Stimulated activated CD4-positive, alpha-beta T cell treated with anti-CD3 and anti-CD28 coated beads, Interleukin-15, amount 100 ng/mL, for 1 hour (primary cell): ENCODE results near the gene NAA15.
"Not testable (repeated sequence)": the region's sequence is repeated elsewhere in the genome, so short reads cannot be mapped to it uniquely, and the experiment has no call there.

ENCODE experiments used
- DNase-seq, 2 donors: peaks; one replicate each; pipeline ENCODE4 v3.0.0-alpha.2; 2020; ENCODE audit warnings: low read depth in 1 of 2, low spot score in 1 of 2

NAA15 gene

GRCh38 chr4:139361301-139361700 lies 60.0 kb downstream of the NAA15 start:
- DNase-seq: no peak

DNA sequence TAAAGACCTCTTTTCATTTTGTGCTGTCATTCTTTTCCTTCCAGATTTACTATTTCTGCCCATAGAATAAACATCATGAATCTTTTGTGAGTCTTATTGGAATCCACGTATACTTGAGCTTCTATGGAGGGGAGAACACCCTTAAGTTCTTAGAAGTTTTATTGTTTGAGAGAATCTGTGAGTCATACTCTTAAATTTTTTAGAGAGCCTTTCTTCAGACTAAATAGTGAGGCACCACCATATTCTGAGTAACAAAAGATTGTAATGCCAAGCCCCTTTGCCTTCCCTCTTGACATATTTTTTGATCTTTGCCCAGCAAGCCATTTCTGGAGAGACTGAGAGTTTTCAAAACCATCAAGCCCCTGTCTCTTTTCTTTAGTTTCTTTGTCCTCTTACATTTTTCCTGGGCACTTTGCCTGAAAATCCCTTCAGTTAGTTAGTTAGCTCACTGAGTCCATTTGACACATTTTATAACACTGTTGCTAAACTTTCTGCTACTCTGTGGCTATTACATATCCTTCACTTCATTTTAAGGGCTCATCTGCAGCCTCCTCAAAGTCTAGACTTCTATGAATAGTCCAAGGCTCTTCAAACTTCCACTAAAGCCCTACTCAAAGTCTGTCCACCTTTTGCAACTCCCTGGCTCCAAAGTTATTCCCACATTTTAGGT lies 66.3 kb downstream of the NAA15 start:
- DNase-seq: no peak

DNA sequence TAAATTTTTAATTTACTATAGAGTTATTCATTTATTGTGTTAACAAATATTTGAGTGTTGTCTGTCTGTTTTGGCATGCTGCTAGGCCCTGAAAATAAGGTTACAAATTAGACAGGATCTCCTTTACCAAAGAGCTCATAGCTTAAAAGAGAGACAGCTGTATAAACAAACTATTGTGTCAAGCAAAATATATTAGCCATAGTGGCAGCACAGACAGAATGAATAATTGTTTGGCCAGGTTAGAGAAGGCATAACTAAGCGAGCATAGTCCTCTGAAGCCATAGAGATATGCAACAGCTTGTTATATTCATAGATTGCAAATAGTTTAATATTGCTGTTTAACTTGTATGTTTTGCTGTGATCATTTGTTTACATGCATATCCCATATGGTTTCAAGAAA lies 67.7 kb downstream of the NAA15 start:
- DNase-seq: no peak

DNA sequence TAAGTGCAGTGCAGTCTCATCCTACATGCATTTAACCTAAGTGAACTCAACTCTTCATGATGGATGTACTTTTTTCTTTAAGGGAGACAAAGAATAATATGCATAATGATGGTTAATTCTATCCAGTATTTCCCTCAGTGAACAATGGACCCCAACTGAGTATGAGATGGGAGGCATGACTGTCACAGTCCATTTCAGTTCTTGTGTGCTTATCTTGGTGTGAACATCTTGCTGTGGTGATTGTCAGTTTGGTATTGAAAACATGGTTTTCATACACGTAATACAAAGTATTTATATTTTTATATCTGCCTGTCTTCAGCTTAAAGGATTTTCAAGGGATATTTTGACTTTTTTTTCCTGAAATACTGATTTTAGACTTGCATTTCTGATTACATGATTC lies 72.9 kb downstream of the NAA15 start:
- no peak for DNase-seq

DNA sequence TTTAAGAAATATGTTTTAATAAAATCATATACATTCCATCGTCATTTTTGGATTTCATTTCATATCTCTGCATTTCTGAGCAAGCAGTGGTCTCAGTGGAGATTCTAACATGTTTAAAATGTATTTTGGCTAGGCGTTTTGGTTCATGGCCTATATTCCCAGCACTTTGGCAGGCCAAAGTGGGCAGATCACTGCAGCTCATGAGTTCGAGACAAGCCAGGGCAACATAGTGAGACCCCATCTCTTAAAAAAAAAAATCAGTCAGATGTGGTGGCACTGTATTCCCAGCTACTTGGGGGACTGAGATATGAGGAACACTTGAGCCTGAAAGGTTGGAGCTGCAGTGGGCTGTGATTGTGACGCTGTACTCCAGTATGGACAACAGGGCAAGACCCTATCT lies 85.1 kb downstream of the NAA15 start:
- no peak for DNase-seq

DNA sequence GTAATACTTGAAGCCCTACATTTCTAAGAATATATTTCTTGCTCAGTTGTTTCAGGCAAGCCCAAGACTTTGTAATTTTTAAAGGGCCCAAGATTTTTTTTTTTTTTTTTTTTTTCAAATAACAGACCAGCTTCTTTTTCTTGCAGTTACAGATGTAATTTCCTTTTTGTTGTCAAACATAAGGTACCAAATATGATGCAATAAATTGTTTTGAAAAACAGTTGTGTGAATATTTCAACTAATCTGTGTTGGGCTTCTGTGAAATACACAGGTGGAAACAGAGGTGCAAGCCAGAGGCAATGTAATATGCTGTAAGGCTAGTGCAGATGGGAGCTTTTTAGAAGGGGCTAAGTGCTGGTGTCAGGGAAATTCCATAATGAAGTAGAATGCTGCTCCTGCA lies 87.8 kb downstream of the NAA15 start:
- DNase-seq: no peak

DNA sequence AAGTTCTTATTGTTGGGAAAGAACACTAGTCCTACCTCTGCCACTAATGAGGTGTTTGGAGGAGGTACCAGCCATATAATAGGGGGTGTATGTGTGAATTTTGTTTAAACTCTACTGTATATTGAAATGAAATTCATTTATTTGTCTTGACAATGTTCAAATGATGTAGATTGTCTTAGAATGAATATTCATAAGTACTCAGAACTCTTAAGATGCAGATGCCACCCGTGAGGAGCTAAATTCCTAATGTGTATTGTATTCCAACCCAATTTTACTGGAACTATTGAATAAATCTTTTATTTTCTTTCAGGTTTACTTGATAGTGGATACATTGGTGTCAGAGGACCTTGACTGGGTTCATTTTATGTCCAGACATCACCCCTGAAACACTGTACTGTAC lies 88.7 kb downstream of the NAA15 start:
- DNase-seq: no peak

DNA sequence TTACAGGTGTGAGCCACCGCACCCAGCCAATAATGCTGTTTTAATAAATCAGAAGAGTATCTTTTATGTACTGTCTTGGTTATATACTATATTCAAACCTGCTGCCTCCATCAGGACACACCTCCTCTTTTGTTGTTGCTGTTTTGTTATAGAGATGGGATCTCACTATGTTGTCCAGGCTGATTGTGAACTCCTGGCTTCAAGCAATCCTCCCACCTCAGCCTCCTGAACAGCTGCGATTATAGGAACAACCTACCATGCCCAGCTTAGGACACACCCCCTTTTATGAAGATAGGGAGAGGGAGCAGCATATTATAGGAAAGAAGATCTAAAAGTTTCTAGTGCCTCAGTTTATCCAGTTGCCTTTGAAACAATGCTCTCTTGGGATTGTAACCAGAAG lies 90.4 kb downstream of the NAA15 start:
- no peak for DNase-seq

DNA sequence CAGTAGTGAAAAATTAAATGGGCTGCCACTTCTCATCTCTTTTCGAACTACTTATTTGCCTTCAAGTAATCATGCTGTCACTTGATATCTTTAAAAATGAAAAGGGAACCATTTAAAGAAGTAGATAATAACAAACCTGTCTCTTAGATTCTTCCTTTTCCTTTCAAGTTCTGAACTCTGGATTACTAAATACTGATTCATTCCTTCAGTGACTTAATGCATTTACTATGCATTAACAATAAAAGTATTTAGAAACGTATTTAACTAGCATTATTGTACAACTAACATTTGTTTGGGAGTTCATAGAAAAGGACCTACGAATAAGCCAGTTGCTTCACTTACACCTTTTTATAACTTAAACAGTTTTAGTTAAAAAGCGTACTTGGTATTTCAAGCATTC lies 91.5 kb downstream of the NAA15 start:
- DNase-seq: no peak

- no peak for DNase-seq
Measured at GRCh38 chr4:139401368-139401767, 100.1 kb downstream of the NAA15 start.

DNA sequence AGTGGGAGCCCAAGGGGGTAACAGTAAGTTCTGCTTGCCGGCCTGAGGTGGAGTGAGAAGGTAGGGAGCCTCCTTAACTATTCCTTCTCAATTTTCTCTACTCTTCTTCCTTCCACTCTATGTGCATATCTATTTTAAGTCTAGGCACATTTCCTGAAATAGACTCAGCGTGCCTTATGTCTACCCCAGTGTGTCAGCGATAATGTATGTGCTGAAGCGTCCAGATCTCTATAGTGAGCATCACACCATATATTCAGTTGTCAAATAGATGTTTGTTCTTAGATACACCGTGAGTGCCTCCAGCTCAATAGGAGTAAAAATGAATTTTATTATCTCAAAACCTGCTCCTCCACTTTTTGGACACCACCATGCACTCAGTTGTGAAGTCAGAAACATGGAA lies 101.1 kb downstream of the NAA15 start:
- DNase-seq: no peak

DNA sequence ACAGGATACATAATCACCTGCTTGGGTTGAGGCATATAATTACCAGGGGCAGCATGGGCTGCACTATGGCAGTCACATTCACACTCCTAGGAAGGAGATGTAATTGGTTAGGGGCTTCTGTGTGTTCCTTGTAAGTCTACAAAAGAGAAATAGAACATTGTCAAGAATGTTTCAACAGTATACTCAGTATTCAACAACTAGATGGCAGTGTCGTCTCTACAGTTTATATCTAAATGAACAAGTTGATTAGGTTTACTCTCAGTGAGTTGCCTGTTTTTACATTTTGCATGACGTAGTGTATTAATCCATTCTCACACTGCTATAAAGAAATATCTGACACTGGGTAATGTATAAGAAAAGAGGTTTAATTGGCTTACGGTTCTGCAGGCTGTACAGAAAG lies 102.2 kb downstream of the NAA15 start:
- no peak for DNase-seq

GRCh38 chr4:139410312-139410711 lies 109.0 kb downstream of the NAA15 start:
- no peak for DNase-seq

- not testable (repeated sequence) for DNase-seq
Measured at GRCh38 chr4:139414671-139415210, 113.4 kb downstream of the NAA15 start.

DNA sequence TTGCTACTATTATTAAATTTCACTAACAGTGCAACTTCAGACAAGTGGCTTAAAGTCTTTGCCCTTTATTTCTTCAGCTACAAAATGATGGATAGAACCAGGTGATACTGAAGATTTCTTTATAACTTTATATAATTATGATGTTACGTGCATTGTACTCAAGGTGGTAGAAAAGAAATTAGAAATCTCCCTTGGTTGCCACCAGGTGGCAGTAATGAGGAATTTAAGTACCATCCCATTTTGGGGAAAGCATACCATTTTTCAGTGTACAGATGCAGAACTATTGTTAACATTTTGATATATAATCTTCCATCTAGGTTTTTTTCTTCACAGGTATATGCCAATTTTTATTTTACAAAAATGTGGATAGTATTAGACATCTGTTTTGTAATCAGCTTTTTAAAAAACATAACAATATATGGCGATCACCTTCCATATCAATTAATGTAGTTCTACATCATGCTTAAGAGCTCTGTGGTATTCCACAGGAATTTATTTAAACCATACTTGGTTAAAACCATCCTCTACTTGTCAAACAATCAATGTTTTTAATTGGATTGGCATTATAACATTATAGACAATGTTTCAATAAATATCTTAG lies 114.9 kb downstream of the NAA15 start:
- DNase-seq: no peak

DNA sequence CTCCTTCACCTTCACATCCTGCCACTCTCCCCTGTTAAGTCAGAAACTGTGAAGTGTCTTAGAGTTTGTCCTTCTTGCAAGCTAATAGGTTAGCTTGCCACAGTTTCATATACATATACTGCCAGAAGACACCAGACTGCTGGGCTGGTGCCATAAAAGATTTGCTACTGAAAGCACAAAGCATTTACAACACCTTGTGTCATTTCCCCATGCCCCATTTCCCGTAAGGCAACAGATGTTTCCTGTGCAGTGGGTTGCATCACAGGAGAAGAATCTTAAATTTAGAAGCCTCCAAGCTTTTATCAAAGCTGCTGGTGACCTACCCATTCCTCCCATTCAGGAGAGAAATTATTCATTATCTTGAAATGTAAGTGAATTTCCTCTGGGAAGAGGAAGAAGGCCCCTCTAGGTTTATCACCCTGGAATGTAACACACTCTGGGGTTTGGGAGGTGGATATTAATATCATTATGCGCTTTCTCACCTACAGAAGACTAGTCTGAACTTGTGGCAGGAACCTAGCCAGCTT lies 118.1 kb downstream of the NAA15 start:
- DNase-seq: no peak

- DNase-seq: no peak
Measured at GRCh38 chr4:139420652-139421051, 119.3 kb downstream of the NAA15 start.

DNA sequence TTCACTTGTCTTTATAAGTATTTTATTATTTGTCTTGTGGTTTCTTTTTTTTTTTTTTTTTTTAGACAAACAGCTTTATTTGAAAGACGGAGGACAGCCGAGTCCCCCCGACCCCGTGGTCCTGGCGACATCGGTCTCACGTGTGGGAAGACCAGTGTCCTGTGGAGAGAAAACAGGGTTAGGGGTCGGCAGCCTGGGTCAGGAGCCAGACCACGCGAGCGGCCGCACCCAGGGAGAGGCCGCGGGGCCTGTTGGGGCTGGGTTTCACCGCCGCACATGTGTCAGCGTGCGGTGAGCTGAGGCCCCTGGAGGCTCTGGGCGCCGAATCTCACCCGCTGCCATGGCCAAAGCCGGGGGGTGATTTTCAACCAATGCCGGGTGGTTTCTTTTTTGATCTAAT lies 134.8 kb downstream of the NAA15 start:
- DNase-seq: no peak

DNA sequence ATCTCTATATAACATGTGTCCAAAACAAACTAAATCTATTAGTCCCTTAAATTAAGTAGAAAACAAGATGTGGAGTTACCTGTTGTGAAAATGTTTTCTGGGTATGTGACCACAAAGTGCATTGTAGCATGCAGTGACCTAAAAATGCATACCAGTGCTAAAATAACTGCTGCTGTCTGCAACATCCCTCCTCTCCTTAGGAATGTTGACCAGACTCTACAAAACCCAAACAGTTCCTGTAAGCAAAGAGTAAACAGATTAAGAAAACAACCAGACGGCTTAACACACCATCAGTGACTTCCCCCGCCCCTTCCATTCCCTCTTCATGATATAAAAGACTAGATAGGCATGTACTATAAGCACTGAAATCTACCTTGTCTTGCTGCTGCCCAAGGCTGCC lies 136.8 kb downstream of the NAA15 start:
- no peak for DNase-seq

DNA sequence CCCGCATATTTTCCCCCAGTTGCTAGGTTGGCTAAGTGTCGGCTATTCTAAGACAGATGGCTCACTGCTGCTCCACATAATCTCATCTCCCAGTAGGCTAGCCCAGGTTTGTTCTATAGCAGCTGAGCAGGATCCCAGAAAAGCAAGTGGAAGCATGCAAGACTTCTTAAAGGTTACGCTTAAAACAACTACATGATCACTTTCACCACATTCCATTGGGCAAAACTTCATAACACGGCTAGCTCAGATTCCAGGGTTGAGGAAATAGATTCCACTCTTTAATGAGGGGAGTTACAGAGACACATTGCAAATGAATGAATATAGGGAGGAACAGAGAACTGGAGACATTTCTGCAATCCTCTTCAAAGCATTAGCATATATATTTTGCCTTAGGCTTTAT lies 139.7 kb downstream of the NAA15 start:
- no peak for DNase-seq

GRCh38 chr4:139443661-139444060 lies 142.4 kb downstream of the NAA15 start:
- no peak for DNase-seq

GRCh38 chr4:139444881-139445280 lies 143.6 kb downstream of the NAA15 start:
- DNase-seq: not testable (repeated sequence)

DNA sequence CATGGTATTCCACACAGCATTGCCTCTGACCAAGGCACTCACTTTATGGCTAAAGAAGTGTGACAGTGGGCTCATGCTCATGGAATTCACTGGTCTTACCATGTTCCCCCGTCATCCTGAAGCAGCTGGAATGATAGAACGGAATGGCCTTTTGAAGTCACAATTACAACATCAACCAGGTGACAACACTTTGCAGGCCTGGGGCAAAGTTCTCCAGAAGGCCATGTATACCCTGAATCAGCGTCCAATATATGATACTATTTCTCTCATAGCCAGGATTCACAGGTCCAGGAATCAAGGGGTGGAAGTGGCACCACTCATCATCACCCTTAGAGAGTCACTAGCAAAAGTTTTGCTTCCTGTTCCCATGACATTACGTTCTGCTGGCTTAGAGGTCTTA lies 145.8 kb downstream of the NAA15 start:
- not testable (repeated sequence) for DNase-seq
